GM12875 (cell line): ENCODE results near the gene ETHE1.

Experiments
- H3K4me3 ChIP-seq: one replicate; pipeline ENCODE4 v1.5.1; 2011; ENCODE audit warnings: low read depth, low read length, control low read depth
- TF ChIP-seq, protein P1 (sequence below): IDR thresholded peaks from 2 replicates; pipeline ENCODE4 v1.5.1; 2011; ENCODE audit warnings: low read depth, mild to moderate bottlenecking, control low read depth, inconsistent platforms, low read length, moderate library complexity, borderline replicate concordance; ENCODE audit not compliant: insufficient read depth

The ETHE1 gene

DNA sequence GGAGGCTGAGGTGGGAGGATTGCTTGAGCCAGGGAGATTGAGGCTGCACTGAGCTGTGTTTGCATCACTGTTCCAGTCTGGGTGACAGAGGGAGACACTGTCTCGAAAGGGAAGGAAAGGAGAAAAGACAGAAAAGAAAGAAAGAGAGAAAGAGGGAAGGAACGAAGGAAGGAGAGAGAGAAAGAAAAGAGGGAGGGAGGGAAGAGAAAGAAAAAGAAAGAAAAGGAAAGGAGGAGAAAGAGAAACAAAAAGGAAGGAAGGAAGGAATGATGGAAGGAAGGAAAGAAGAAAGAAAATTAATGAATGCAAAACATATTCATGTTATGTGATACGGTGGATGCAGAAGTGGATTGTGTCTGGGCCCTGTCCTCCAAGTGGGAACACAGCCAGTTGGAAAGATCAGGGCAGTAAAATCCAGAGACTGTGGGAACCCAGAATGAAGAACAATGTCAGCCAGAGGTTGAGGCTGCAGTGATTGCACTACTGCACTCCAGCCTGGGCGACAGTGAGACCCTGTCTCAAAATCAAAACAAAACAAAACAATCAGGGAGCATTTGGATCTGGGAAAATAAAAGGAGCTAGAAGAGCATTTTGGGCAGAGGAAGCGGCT, 28.7 kb downstream of the ETHE1 start:
- TF ChIP-seq, protein P1, sequence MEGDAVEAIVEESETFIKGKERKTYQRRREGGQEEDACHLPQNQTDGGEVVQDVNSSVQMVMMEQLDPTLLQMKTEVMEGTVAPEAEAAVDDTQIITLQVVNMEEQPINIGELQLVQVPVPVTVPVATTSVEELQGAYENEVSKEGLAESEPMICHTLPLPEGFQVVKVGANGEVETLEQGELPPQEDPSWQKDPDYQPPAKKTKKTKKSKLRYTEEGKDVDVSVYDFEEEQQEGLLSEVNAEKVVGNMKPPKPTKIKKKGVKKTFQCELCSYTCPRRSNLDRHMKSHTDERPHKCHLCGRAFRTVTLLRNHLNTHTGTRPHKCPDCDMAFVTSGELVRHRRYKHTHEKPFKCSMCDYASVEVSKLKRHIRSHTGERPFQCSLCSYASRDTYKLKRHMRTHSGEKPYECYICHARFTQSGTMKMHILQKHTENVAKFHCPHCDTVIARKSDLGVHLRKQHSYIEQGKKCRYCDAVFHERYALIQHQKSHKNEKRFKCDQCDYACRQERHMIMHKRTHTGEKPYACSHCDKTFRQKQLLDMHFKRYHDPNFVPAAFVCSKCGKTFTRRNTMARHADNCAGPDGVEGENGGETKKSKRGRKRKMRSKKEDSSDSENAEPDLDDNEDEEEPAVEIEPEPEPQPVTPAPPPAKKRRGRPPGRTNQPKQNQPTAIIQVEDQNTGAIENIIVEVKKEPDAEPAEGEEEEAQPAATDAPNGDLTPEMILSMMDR, result no peak
- no peak overlapping the region for H3K4me3 ChIP-seq

DNA sequence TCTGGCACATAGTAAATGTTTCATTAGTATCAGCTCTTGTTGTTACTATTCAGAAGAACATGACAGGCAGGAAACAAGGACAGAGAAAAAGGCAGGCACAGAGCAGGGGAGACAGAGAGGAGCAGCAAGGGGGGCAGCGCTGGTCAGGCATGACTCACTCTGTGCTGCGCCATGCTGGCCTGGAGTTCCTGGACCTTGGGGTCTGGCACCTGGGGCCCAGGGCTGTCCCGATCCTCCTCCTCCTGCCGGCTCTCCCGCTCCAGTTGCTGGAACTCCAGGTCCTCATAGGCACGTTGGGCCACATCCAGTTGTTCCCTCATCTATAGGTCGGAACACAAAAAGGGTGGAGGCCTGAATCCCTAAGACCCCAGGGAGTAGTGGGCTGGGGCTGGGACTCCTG, 30.0 kb downstream of the ETHE1 start:
- TF ChIP-seq, protein P1, result no peak
- H3K4me3 ChIP-seq, result no peak overlapping the region

DNA sequence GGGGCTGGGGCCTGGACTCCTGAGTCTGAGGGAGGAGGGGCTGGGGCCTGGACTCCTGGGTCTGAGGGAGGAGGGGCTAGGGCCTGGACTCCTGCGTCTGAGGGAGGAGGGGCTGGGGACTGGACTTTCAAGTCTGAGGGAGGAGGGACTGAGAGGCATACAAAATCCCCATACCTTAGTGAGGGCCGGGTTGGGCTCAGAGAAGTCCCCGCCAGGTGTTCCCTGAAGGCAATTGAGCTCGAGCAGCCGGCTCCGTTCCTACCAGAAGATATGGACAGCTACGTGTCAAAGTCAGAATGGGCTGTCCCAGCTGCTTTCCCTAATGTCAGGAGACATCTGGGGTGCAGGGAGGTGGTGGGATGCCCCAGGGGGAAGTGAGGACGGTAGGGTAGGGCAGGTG, 31.9 kb downstream of the ETHE1 start:
- TF ChIP-seq, protein P1, result no peak

DNA sequence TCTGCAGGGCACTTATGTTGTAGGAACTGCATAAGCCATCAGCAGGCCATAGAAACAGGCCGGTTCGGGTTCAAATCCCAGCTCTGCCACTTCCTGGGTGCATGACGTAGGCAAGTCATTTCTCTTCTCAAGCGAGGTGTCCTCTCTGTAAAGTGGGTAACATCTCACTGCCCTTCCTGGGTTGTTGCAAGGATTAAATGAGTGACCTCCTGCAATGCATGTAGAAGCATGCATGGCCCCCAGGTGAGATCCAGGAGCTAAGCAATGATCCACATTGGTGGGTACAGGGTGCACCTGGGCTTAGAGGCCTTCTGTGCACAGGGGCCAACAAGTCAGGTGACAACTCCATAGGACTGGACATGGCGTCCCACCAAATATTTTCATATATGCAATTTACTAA, 36.2 kb downstream of the ETHE1 start:
- TF ChIP-seq, protein P1, result no peak

More for the DNA sequence above, 31.9 kb downstream of the ETHE1 start:
- no peak overlapping the region for H3K4me3 ChIP-seq

DNA sequence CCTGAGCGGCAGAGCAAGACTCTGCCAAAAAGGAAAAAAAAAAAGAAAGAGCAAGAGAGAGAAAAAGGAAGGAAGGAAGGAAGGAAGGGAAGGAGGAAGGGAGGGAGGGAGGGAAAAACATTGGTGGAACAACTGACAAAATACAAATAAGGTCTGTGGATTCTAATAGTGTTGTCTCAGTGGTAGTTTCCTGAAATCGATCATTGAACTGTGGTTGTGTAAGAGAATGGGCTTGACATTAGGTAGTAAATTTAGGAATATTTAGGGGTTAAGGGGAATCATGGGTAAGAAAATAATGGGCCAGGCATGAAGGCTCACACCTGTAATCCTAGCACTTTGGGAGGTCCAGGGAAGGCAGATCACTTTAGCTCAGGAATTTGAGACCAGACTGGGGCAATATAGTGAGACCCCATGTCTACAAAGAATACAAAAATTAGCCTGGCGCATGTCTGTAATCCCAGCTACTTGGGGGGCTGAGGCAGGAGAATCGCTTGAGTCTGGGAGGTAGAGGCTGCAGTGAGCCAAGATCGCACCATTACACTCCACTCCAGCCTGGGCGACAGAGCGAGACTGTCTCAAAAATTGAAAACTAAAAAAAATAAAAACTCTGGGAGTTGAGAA, 36.9 kb downstream of the ETHE1 start:
- TF ChIP-seq, protein P1, result no peak
- no peak overlapping the region for H3K4me3 ChIP-seq

More for the DNA sequence above, 36.2 kb downstream of the ETHE1 start:
- H3K4me3 ChIP-seq, result no peak overlapping the region

DNA sequence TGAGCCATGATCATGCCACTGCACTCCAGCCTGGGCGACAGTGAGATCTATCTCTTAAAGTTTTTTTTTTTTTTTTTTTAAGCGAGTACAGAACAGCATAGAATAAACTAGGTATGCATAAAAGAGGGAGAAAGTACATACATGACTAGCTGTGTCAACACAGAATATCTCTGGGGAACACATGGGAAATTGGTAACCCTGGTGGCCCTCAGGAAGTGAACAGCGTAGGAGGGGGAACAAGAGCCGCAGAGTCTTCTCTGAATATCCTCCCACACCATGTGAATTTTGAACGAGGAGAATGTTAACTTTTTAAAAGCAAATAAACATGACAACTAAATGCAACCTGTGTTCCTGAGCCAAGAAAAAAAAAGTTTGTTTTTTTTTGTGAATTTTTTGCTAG, 37.7 kb downstream of the ETHE1 start:
- H3K4me3 ChIP-seq, result no peak overlapping the region
- TF ChIP-seq, protein P1, result no peak

DNA sequence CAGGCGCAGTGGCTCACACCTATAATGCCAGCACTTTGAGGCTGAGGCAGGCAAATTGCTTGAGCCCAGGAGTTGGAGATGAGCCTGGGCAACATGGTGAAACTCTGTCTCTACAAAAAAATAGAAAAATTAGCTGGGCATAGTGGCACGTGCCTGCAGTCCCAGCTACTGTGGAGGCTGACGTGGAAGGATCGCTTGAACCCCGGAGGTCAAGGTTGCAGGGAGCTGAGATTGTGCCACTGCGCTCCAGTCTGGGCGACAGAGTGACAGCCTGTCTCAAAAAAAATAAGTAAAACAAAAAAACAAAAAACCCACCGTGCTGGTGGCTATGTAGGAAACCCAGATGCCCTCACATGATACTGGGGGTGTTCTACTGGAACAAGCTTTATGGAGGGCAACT, 38.8 kb downstream of the ETHE1 start:
- no peak overlapping the region for H3K4me3 ChIP-seq
- TF ChIP-seq, protein P1, result no peak
